Suprapubic skin (tissue), 4 donors: ENCODE data around the gene CRKL. TPM values are rescaled to one million over a fixed set of nuclear protein-coding genes. Genes with fewer than 3 reads are reported as not detected.

Experiments used
- DNase-seq, 2 donors: peaks; one replicate each; pipeline ENCODE4 v3.0.0-alpha.2; 2019; ENCODE audit warnings: low spot score in 2 of 2
- H3K27ac ChIP-seq: fragments of 200-600 bp; sonication (generic); one replicate; pipeline ENCODE4 v1.5.1; 2019
- H3K27me3 ChIP-seq: fragments of 200-600 bp; sonication (generic); one replicate; pipeline ENCODE4 v1.5.1; 2019
- H3K36me3 ChIP-seq: fragments of 200-600 bp; sonication (generic); one replicate; pipeline ENCODE4 v1.5.1; 2019
- H3K4me1 ChIP-seq: fragments of 200-600 bp; sonication (generic); one replicate; pipeline ENCODE4 v1.5.1; 2019
- H3K4me3 ChIP-seq: fragments of 200-600 bp; sonication (generic); one replicate; pipeline ENCODE4 v1.5.1; 2019; ENCODE audit warnings: mild to moderate bottlenecking
- H3K9me3 ChIP-seq: fragments of 200-600 bp; sonication (generic); one replicate; pipeline ENCODE4 v1.5.1; 2019
- EP300 ChIP-seq: sonication (generic); formaldehyde crosslinking; IDR thresholded peaks from one replicate; pipeline ENCODE4 v1.6.1; 2017; ENCODE audit warnings: antibody characterized with exemption
- POLR2A ChIP-seq, 2 donors: fragments of 450-650 bp; IDR thresholded peaks; one replicate each; pipeline ENCODE4 v1.6.1; 2017; ENCODE audit warnings: antibody characterized with exemption in 2 of 2, mild to moderate bottlenecking in 2 of 2, moderate library complexity in 2 of 2
- POLR2AphosphoS5 ChIP-seq, 3 donors: sonication (generic); formaldehyde crosslinking; IDR thresholded peaks; one replicate each; pipeline ENCODE4 v1.6.1; 2017; ENCODE audit warnings: antibody characterized with exemption in 3 of 3
- WGBS: methylation state at CpG from one replicate; pipeline ENCODE4 v1.1.5; 2018; 5-methylcytosine and 5-hydroxymethylcytosine counted together
- total RNA-seq, 4 donors: library from RNA; depleted of rRNA; stranded (reverse); fragments of >200 nt; gene quantifications; one replicate each; pipeline ENCODE4 v1.1.0, GENCODE V29; 2016
- TF ChIP-seq, protein P1 (sequence below), 2 donors: fragments of 200-600 bp in 1 of 2; fragments of 450-650 bp in 1 of 2; sonication (generic) in 1 of 2; IDR thresholded peaks; one replicate each; pipeline ENCODE4 v1.5.1; 2016 to 2019; ENCODE audit warnings: antibody characterized with exemption in 2 of 2, mild to moderate bottlenecking in 1 of 2, moderate library complexity in 1 of 2

The CRKL gene
- total RNA-seq, 4 donors from 2014 or later, result 52.7 to 75.3 (median 71.9) TPM

DNA sequence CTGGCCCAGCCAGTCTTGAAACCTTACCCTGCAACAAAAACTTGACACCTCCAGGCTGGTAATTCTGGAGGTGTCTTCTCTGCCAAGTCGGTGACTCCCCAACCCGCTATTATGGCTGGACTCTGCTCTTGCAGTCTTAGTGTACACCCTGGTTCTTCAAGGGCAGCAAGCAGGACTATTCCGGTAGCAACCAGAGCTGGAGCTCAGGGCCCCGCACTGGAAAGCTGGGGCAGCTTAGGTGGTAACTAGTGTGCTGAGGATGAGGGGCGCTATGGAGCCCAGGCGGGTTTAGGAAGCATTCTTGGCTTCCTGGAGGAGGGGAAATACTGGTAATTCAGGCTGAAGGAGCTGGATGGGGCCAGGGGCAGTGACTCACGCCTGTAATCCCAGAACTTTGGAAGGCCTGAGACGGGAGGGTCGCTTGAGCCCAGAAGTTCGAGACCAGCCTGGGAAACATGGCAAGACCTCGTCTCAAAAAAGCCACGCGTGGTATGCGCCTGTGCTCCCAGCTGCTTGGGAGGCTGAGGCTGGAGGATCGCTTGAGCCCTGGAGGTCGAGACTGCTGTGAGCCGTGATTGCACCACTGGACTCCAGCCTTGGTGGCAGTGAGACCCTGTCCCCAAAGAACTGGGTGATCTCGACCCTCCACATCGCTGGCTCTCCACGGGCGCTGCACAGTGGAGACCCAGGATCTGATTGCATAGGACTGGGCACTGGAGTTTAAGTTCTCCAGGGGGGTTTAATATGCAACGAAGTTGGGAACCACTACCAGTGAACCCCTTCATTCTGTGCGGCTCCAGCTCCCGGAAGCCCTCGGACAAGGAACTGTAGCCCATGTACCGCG, 39.3 kb downstream of the CRKL start:
- no peak for TF ChIP-seq POLR2A (IDR thresholded peaks at IDR 0.05)
- no peak for TF ChIP-seq POLR2AphosphoS5 (IDR thresholded peaks at IDR 0.05)
- TF ChIP-seq, protein P1, sequence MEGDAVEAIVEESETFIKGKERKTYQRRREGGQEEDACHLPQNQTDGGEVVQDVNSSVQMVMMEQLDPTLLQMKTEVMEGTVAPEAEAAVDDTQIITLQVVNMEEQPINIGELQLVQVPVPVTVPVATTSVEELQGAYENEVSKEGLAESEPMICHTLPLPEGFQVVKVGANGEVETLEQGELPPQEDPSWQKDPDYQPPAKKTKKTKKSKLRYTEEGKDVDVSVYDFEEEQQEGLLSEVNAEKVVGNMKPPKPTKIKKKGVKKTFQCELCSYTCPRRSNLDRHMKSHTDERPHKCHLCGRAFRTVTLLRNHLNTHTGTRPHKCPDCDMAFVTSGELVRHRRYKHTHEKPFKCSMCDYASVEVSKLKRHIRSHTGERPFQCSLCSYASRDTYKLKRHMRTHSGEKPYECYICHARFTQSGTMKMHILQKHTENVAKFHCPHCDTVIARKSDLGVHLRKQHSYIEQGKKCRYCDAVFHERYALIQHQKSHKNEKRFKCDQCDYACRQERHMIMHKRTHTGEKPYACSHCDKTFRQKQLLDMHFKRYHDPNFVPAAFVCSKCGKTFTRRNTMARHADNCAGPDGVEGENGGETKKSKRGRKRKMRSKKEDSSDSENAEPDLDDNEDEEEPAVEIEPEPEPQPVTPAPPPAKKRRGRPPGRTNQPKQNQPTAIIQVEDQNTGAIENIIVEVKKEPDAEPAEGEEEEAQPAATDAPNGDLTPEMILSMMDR (IDR thresholded peaks at IDR 0.05), result no peak
- TF ChIP-seq EP300, result no peak
- peak overlapping the region; percentile 78 for H3K4me3 ChIP-seq
- no peaks in the 10 kb centered on the region for H3K9me3 ChIP-seq
- peak overlapping the region; percentile 11 for H3K27ac ChIP-seq
- DNase-seq, result no peak
- H3K27me3 ChIP-seq, result no peaks in the 10 kb centered on the region
- WGBS, result 30% methylated on average over 13 of the region's 27 CpGs
- H3K4me1 ChIP-seq, result peaks cover 43% of the 10 kb centered on the region
- peaks cover 17% of the 10 kb centered on the region for H3K36me3 ChIP-seq

DNA sequence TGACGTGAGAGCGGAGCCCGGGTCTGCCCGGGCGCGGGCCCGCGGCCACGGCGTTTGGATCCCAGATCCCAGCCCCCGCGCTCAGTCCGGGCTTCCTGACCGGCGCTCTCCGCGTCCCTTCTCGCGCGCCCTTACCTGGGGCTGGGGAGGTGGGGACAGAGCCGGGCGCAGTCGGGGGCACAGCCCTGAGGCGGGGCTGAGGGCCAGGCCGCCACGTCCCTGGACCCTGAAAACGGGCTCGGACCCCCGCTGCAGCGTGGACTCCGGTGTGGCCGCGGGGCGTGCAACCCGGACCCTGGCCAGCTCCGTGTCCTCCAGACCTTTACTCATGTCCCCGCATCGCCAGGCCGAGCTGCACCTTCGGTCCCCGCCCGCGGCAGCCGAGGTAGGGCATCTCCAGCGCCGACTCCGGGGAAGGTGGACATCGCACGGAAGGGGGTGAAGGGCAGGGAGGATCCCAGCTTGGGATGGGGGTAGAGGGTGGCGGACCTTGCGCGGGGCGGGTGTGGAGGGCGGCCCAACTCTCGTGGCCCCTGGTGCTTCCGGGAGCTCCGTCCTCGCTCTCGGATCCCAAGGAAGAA, 40.0 kb downstream of the CRKL start:
- no peak for TF ChIP-seq POLR2A (IDR thresholded peaks at IDR 0.05)
- no peak for TF ChIP-seq EP300
- TF ChIP-seq, protein P1 (IDR thresholded peaks at IDR 0.05), result no peak
- no peak for TF ChIP-seq POLR2AphosphoS5 (IDR thresholded peaks at IDR 0.05)
- peak overlapping the region; percentile 28 for H3K27ac ChIP-seq
- DNase-seq, result no peak
- 4% methylated on average over 15 of the region's 59 CpGs for WGBS
- H3K4me3 ChIP-seq, result peak overlapping the region; percentile 78
- H3K27me3 ChIP-seq, result no peaks in the 10 kb centered on the region
- H3K9me3 ChIP-seq, result no peaks in the 10 kb centered on the region
- H3K36me3 ChIP-seq, result peaks cover 12% of the 10 kb centered on the region
- H3K4me1 ChIP-seq, result peaks cover 42% of the 10 kb centered on the region

DNA sequence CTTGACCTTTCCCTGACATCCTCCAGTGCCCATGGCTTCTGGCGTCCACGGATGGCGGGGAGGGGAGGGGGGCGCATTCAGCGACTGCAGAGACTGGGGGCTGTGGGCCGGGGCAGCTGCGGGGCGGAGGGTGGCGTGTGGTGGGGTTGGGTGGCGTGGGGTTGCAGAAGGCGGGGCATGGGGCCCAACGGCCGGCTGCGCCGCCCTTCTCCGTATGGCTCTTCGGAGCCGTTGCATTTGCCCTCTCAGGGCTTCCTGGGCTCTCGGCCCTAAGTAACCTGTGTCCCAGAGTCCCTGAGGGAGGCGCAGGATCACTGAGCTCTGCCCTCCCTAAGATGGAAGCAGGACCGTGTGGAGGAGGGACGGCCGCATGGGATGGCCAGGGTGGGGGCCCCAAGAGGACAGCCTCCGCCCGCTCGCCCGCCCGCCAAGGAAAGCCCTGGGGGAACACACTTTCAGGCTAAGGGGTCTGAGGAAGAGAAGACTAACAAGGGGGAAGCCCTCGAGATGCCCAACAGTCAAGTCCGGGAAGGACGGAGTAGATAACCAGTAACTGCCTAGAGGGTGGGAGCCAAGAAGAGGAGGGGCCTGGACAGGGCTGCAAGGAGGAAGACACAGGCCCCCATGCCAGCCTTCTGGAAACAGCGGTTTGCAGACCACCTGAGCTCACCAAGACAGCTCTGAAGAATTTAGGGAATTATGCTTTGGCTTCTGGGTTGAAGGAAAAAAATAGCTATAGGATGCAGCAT, 40.6 kb downstream of the CRKL start:
- no peaks in the 10 kb centered on the region for H3K27me3 ChIP-seq
- H3K27ac ChIP-seq, result no peak overlapping the region
- WGBS, result 10% methylated on average over 9 of the region's 32 CpGs
- DNase-seq, result peak in 1 of 2 donors; percentile 67
- peaks cover 42% of the 10 kb centered on the region for H3K4me1 ChIP-seq
- H3K9me3 ChIP-seq, result no peaks in the 10 kb centered on the region
- H3K36me3 ChIP-seq, result peaks cover 7% of the 10 kb centered on the region
- no peak for TF ChIP-seq EP300
- TF ChIP-seq, protein P1 (IDR thresholded peaks at IDR 0.05), result no peak
- no peak for TF ChIP-seq POLR2AphosphoS5 (IDR thresholded peaks at IDR 0.05)
- TF ChIP-seq POLR2A (IDR thresholded peaks at IDR 0.05), result no peak
- peak overlapping the region; percentile 78 for H3K4me3 ChIP-seq

DNA sequence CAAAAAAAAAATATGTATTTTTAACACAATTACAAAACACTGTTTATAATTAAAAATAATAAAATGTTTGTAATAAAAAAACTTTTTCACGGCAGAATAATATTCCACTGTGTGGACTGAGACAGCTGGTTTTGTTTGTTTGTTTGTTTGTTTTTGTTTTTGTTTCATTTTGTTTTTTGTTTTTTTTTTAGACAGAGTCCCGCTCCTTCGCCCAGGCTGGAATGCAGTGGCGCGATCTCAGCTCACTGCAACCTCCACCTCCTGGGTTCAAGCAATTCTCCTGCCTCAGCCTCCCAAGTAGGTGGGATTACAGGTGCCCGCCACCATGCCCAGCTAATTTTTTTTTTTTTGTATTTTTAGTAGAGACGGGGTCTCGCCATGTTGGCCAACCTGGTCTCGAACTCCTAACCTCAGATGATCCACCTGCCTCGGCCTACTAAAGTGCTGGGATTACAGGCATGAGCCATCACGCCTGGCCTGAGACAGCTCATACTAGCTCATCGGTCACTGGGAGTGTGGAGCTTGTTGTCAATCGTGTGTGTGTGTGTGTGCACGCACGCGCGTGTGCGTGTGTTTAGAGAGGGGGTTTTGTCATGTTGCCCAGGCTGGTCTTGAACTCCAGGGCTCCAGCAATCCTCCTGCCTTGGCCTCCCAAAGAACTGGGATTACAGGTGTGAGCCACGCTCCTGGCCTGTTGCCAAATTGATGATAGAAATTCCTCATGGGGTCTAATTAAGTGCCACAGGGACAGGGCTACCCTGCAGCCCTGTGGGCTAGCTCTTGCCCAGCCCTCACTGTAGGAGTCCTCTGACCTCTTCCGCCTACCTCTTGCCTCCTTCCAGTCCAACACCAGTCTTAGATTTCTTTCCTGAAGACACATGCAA, 42.6 kb downstream of the CRKL start:
- no peak for TF ChIP-seq EP300
- TF ChIP-seq, protein P1 (IDR thresholded peaks at IDR 0.05), result no peak
- no peak for TF ChIP-seq POLR2A (IDR thresholded peaks at IDR 0.05)
- TF ChIP-seq POLR2AphosphoS5 (IDR thresholded peaks at IDR 0.05), result no peak
- Histone ChIP-seq H3K27me3 (no peaks in the 10 kb centered on the region), H3K9me3 (no peaks in the 10 kb centered on the region), H3K4me1 (peaks cover 35% of the 10 kb centered on the region), H3K36me3 (no peaks in the 10 kb centered on the region), H3K4me3 (no peak overlapping the region), H3K27ac (no peak overlapping the region)
- DNase-seq, result no peak
- 95% methylated on average over 20 of the region's 20 CpGs for WGBS
